Measurements from ENCODE around the gene AFMID. TPM values are rescaled to one million over a fixed set of nuclear protein-coding genes. Genes with fewer than 3 reads are reported as not detected.
"Not testable (repeated sequence)": the region's sequence is repeated elsewhere in the genome, so short reads cannot be mapped to it uniquely, and the experiment has no call there.

The AFMID gene
- total RNA-seq, 1 experiment from 2014 or later, result 45.1 TPM

- H3K4me3 Mint-ChIP-seq, result peak overlapping the region; percentile 60
- no peaks in the 10 kb centered on the region for H3K9me3 Mint-ChIP-seq
- ChIA-PET CTCF (interaction anchor here (0.7 to 5.3 kb wide), 8 partner anchors 8 to 169 kb away, joined by 3 to 52 read pairs (median 18); no protein-coding TSS in a partner anchor), POLR2A (interaction anchor here (0.7 to 1.5 kb wide), 3 partner anchors 16 to 102 kb away, joined by 3 to 5 read pairs (median 3); no protein-coding TSS in a partner anchor)
- ATAC-seq (no peak), DNase-seq (ENCODE audit: low spot score) (no peak)
- H3K36me3 Mint-ChIP-seq, result no peaks in the 10 kb centered on the region
- H3K27ac Mint-ChIP-seq, result peak overlapping the region; percentile 57; the same call in 1 of the 2 replicates
- TF ChIP-seq ZNF671 (CRISPR knock-in tag; IDR thresholded peaks at IDR 0.05), result no peak
- no peak for TF ChIP-seq GRHL2 (CRISPR knock-in tag; IDR thresholded peaks at IDR 0.05; ENCODE audit: insufficient replicate concordance, severe bottlenecking)
- TF ChIP-seq ZNF423 (CRISPR knock-in tag; IDR thresholded peaks at IDR 0.05), result no peak
- no peak for TF ChIP-seq ZNF138 (CRISPR knock-in tag; conservative IDR thresholded peaks at IDR 0.05)
- no peak for TF ChIP-seq CBFB (CRISPR knock-in tag; IDR thresholded peaks at IDR 0.05; ENCODE audit: low read depth)
- no peak for TF ChIP-seq USF2 (CRISPR knock-in tag; IDR thresholded peaks at IDR 0.05)
- TF ChIP-seq FOXP4 (CRISPR knock-in tag; IDR thresholded peaks at IDR 0.05), result no peak
- no peak for TF ChIP-seq ZNF281 (CRISPR knock-in tag; IDR thresholded peaks at IDR 0.05)
- TF ChIP-seq ATF3 (CRISPR knock-in tag; conservative IDR thresholded peaks at IDR 0.05), result no peak
- no peak for TF ChIP-seq NFYB (CRISPR knock-in tag; conservative IDR thresholded peaks at IDR 0.05; ENCODE audit: low read depth)
- no peak for TF ChIP-seq FOXP1 (CRISPR knock-in tag; IDR thresholded peaks at IDR 0.05; ENCODE audit: borderline replicate concordance)
- no peak for TF ChIP-seq CREB1 (CRISPR knock-in tag; IDR thresholded peaks at IDR 0.05)
- no peak for TF ChIP-seq TEAD1 (CRISPR knock-in tag; IDR thresholded peaks at IDR 0.05)
- no peaks in the 10 kb centered on the region for H3K27me3 Mint-ChIP-seq (ENCODE audit: low read depth)
- H3K4me1 Mint-ChIP-seq, result peaks cover 28% of the 10 kb centered on the region
Observed at GRCh38 chr17:78252701-78253635, 65.8 kb downstream of the AFMID start.

- not testable (repeated sequence) for ATAC-seq; H3K27me3 Mint-ChIP-seq (ENCODE audit: low read depth); DNase-seq (ENCODE audit: low spot score); H3K9me3 Mint-ChIP-seq; H3K36me3 Mint-ChIP-seq
- ChIA-PET CTCF (interaction anchor here (0.7 kb wide), 1 partner anchor 13 kb away, joined by 3 read pairs; no protein-coding TSS in a partner anchor), POLR2A (interaction anchor here (0.7 to 1.5 kb wide), 3 partner anchors 16 to 101 kb away, joined by 3 to 5 read pairs (median 3); no protein-coding TSS in a partner anchor)
- Mint-ChIP-seq H3K4me1 (peaks cover 31% of the 10 kb centered on the region), H3K4me3 (peak overlapping the region; percentile 74), H3K27ac (peak overlapping the region; percentile 88; the same call in 1 of the 2 replicates)
Observed at GRCh38 chr17:78253636-78253945, 66.4 kb downstream of the AFMID start.
